Measurements from ENCODE around the gene BOLA1.

GRCh38 chr1:149888247-149888998 lies 10.9 kb upstream of the BOLA1 start:
- no peak for TF ChIP-seq EZH2 (IDR thresholded peaks at IDR 0.05)
- TF ChIP-seq POLR2AphosphoS5 (IDR thresholded peaks at IDR 0.05; ENCODE audit: borderline replicate concordance, low read depth, low read length) = peak; percentile 56
- TF ChIP-seq FOXP2 (optimal IDR thresholded peaks at IDR 0.05; ENCODE audit: control extremely low read depth, extremely low read length, insufficient read depth) = no peak

Data from SK-N-MC (cell line).